ENCODE results near the gene GPRC5A. TPM values are rescaled to one million over a fixed set of nuclear protein-coding genes. Genes with fewer than 3 reads are reported as not detected.
A peak's percentile ranks its signal among the peaks of the same experiment; 100 is the strongest.

Gene GPRC5A
- total RNA-seq, 6 experiments from 2014 or later: 206 to 371 (median 280) TPM

DNA sequence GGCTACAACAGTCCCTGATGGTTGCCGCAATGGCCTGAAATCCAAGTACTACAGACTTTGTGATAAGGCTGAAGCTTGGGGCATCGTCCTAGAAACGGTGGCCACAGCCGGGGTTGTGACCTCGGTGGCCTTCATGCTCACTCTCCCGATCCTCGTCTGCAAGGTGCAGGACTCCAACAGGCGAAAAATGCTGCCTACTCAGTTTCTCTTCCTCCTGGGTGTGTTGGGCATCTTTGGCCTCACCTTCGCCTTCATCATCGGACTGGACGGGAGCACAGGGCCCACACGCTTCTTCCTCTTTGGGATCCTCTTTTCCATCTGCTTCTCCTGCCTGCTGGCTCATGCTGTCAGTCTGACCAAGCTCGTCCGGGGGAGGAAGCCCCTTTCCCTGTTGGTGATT, 16.9 kb downstream of the GPRC5A start:
- TF ChIP-seq, protein P1, sequence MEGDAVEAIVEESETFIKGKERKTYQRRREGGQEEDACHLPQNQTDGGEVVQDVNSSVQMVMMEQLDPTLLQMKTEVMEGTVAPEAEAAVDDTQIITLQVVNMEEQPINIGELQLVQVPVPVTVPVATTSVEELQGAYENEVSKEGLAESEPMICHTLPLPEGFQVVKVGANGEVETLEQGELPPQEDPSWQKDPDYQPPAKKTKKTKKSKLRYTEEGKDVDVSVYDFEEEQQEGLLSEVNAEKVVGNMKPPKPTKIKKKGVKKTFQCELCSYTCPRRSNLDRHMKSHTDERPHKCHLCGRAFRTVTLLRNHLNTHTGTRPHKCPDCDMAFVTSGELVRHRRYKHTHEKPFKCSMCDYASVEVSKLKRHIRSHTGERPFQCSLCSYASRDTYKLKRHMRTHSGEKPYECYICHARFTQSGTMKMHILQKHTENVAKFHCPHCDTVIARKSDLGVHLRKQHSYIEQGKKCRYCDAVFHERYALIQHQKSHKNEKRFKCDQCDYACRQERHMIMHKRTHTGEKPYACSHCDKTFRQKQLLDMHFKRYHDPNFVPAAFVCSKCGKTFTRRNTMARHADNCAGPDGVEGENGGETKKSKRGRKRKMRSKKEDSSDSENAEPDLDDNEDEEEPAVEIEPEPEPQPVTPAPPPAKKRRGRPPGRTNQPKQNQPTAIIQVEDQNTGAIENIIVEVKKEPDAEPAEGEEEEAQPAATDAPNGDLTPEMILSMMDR (IDR thresholded peaks at IDR 0.05): no peak
- Mint-ChIP-seq H3K27me3 (ENCODE audit: insufficient read depth) (peaks cover 10% of the 10 kb centered on the region; the same call in 1 of the 2 replicates), H3K9me3 (no peaks in the 10 kb centered on the region; the same call in 1 of the 2 replicates), H3K4me1 (ENCODE audit: low read depth) (peaks cover 54% of the 10 kb centered on the region), H3K27ac (peak overlapping the region; percentile 38; the same call in 1 of the 2 replicates), H3K4me3 (no peak overlapping the region), H3K36me3 (ENCODE audit: low read depth) (peaks cover 60% of the 10 kb centered on the region)
- DNase-seq: no peak

- no peaks in the 10 kb centered on the region; the same call in 1 of the 2 replicates for H3K9me3 Mint-ChIP-seq
- TF ChIP-seq, protein P1 (IDR thresholded peaks at IDR 0.05): no peak
- H3K4me3 Mint-ChIP-seq: no peak overlapping the region; the same call in 1 of the 2 replicates
- no peak for DNase-seq
- H3K27me3 Mint-ChIP-seq (ENCODE audit: insufficient read depth): peaks cover 12% of the 10 kb centered on the region
- H3K27ac Mint-ChIP-seq: peak overlapping the region; percentile 59
- peaks cover 65% of the 10 kb centered on the region for H3K36me3 Mint-ChIP-seq (ENCODE audit: low read depth)
- peaks cover 57% of the 10 kb centered on the region for H3K4me1 Mint-ChIP-seq (ENCODE audit: low read depth)
Observed at GRCh38 chr12:12908711-12909110, 17.3 kb downstream of the GPRC5A start.

GRCh38 chr12:12909228-12909994, 18.0 kb downstream of the GPRC5A start:
- H3K4me1 Mint-ChIP-seq (ENCODE audit: low read depth): peaks cover 54% of the 10 kb centered on the region
- peaks cover 15% of the 10 kb centered on the region for H3K27me3 Mint-ChIP-seq (ENCODE audit: insufficient read depth)
- H3K4me3 Mint-ChIP-seq: peak overlapping the region; percentile 21; the same call in 1 of the 2 replicates

GRCh38 chr12:12909995-12910420, 18.6 kb downstream of the GPRC5A start:
- TF ChIP-seq, protein P1 (IDR thresholded peaks at IDR 0.05): no peak
- Mint-ChIP-seq H3K27ac (peak overlapping the region; percentile 76; the same call in 1 of the 2 replicates), H3K9me3 (no peaks in the 10 kb centered on the region; the same call in 1 of the 2 replicates), H3K4me1 (ENCODE audit: low read depth) (peaks cover 51% of the 10 kb centered on the region), H3K4me3 (no peak overlapping the region), H3K27me3 (ENCODE audit: insufficient read depth) (peaks cover 16% of the 10 kb centered on the region), H3K36me3 (ENCODE audit: low read depth) (peaks cover 65% of the 10 kb centered on the region)
- no peak for DNase-seq

More at GRCh38 chr12:12909228-12909994, 18.0 kb downstream of the GPRC5A start:
- TF ChIP-seq, protein P1 (IDR thresholded peaks at IDR 0.05): no peak
- Mint-ChIP-seq H3K9me3 (no peaks in the 10 kb centered on the region; the same call in 1 of the 2 replicates), H3K36me3 (ENCODE audit: low read depth) (peaks cover 67% of the 10 kb centered on the region), H3K27ac (peak overlapping the region; percentile 59)
- DNase-seq: no peak

- Mint-ChIP-seq H3K4me3 (no peak overlapping the region), H3K27me3 (ENCODE audit: insufficient read depth) (peaks cover 14% of the 10 kb centered on the region), H3K4me1 (ENCODE audit: low read depth) (peaks cover 63% of the 10 kb centered on the region), H3K9me3 (no peaks in the 10 kb centered on the region; the same call in 1 of the 2 replicates), H3K36me3 (ENCODE audit: low read depth) (peaks cover 66% of the 10 kb centered on the region), H3K27ac (peak overlapping the region; percentile 42; the same call in 1 of the 2 replicates)
- DNase-seq: no peak
- TF ChIP-seq, protein P1 (IDR thresholded peaks at IDR 0.05): no peak
Observed at GRCh38 chr12:12912711-12913110, 21.3 kb downstream of the GPRC5A start.
